B cell (primary cell): ENCODE results near the gene TSKU. TPM values are rescaled to one million over a fixed set of nuclear protein-coding genes. Genes with fewer than 3 reads are reported as not detected.

ENCODE experiments used
- ATAC-seq: fragments of 200-7000 bp; cut with Tn5 transposase; one replicate; pipeline ENCODE4 v1.10.0; 2021; ENCODE audit warnings: low read depth, mild to moderate bottlenecking, moderate number of reproducible peaks, moderate library complexity
- CTCF ChIA-PET: fragments of 350-600 bp; sonication (Branson Sonifier 250); formaldehyde crosslinking; loops from one replicate; lab custom pipeline; 2021; ENCODE audit warnings: antibody characterized with exemption, inconsistent platforms; lab: Charles Lee
- POLR2A ChIA-PET: fragments of 350-600 bp; sonication (Branson Sonifier 250); formaldehyde crosslinking; loops from one replicate; lab custom pipeline; 2021; ENCODE audit warnings: antibody characterized with exemption; lab: Charles Lee
- DNase-seq: peaks from one replicate; pipeline ENCODE4 v3.0.0; 2013
- H2AFZ ChIP-seq: 2 replicates; pipeline ENCODE4 v1.6.1; 2012; ENCODE audit warnings: mild to moderate bottlenecking, low read depth, low read length; ENCODE audit not compliant: insufficient read depth, poor library complexity, severe bottlenecking
- H3K27ac ChIP-seq, 2 donors: 1 replicate in 1 of 2; 2 replicates in 1 of 2; pipeline ENCODE4 v1.5.1; 2012 to 2013; ENCODE audit warnings: low read length in 2 of 2, mild to moderate bottlenecking in 2 of 2, moderate library complexity in 1 of 2
- H3K27me3 ChIP-seq, 4 experiments: fragments of 200-600 bp in 1 of 4; sonication (generic) in 1 of 4; replicated peaks in 1 of 4; 1 replicate in 2 of 4; 2 replicates in 2 of 4; pipeline versions ENCODE4 v1.6.1 to v1.7.0; 2013 to 2016; ENCODE audit warnings: low read length in 3 of 4, mild to moderate bottlenecking in 2 of 4, mixed read lengths in 1 of 4, moderate library complexity in 1 of 4; ENCODE audit not compliant: insufficient read depth in 4 of 4, control insufficient read depth in 3 of 4; ENCODE audit errors: control extremely low read depth in 1 of 4
- H3K36me3 ChIP-seq, 2 experiments: replicated peaks in 1 of 2; 1 replicate in 1 of 2; 2 replicates in 1 of 2; pipeline versions ENCODE4 v1.6.1 to v1.7.1; 2013; ENCODE audit warnings: low read length in 1 of 2; ENCODE audit not compliant: insufficient read depth in 2 of 2, control insufficient read depth in 1 of 2; ENCODE audit errors: control extremely low read depth in 1 of 2, extremely low read depth in 1 of 2
- H3K4me1 ChIP-seq, 2 donors: fragments of 200-600 bp in 1 of 2; sonication (generic) in 1 of 2; 1 replicate in 1 of 2; 2 replicates in 1 of 2; pipeline versions ENCODE4 v1.5.1 to v1.6.1; 2013 to 2017; ENCODE audit warnings: low read length in 2 of 2; ENCODE audit not compliant: control insufficient read depth in 2 of 2, insufficient read depth in 2 of 2
- H3K4me2 ChIP-seq: replicated peaks from 2 replicates; pipeline ENCODE3; 2012; ENCODE audit warnings: mild to moderate bottlenecking, low read depth, low read length; ENCODE audit not compliant: poor library complexity, severe bottlenecking
- H3K4me3 ChIP-seq, 5 experiments: fragments of 200-600 bp in 1 of 5; sonication (generic) in 1 of 5; 1 replicate in 3 of 5; 2 replicates in 2 of 5; pipeline versions ENCODE4 v1.5.1 to v1.7.0; 2011 to 2016; ENCODE audit warnings: low read length in 4 of 5, mild to moderate bottlenecking in 4 of 5, low read depth in 2 of 5, control low read depth in 1 of 5, moderate library complexity in 1 of 5; ENCODE audit not compliant: insufficient read depth in 1 of 5; ENCODE audit errors: control extremely low read depth in 1 of 5, extremely low read depth in 1 of 5
- H3K79me2 ChIP-seq: fragments of 200-600 bp; sonication (generic); one replicate; pipeline ENCODE4 v1.6.0; 2016; ENCODE audit warnings: low read length; ENCODE audit not compliant: control insufficient read depth, insufficient read depth
- H3K9ac ChIP-seq: fragments of 200-600 bp; sonication (generic); 2 replicates; pipeline ENCODE4 v1.6.1; 2017; ENCODE audit warnings: mild to moderate bottlenecking, low read length, moderate library complexity
- H3K9me3 ChIP-seq, 3 donors: one replicate each; pipeline versions ENCODE4 v1.6.1 to v1.7.1; 2013; ENCODE audit warnings: low read length in 2 of 3; ENCODE audit not compliant: control insufficient read depth in 2 of 3, insufficient read depth in 1 of 3; ENCODE audit errors: control extremely low read depth in 1 of 3
- H4K20me1 ChIP-seq: 2 replicates; pipeline ENCODE4 v1.6.0; 2012; ENCODE audit warnings: mild to moderate bottlenecking, low read length; ENCODE audit not compliant: insufficient read depth, control insufficient read depth, poor library complexity, severe bottlenecking
- H3K27ac Mint-ChIP-seq: one replicate; pipeline ENCODE4 v1.8.0; 2021; ENCODE audit warnings: mixed read lengths
- H3K27me3 Mint-ChIP-seq: one replicate; pipeline ENCODE4 v1.8.0; 2021; ENCODE audit warnings: mixed read lengths
- H3K4me1 Mint-ChIP-seq: one replicate; pipeline ENCODE4 v1.8.0; 2021; ENCODE audit warnings: mixed read lengths
- H3K4me3 Mint-ChIP-seq: one replicate; pipeline ENCODE4 v1.8.0; 2021; ENCODE audit warnings: mixed read lengths
- H3K9me3 Mint-ChIP-seq: one replicate; pipeline ENCODE4 v1.8.0; 2022; ENCODE audit warnings: mixed read lengths; ENCODE audit not compliant: insufficient read depth
- EZH2 ChIP-seq: IDR thresholded peaks from 2 replicates; pipeline ENCODE4 v1.6.1; 2012; ENCODE audit warnings: borderline replicate concordance, low read depth, mild to moderate bottlenecking, moderate library complexity, low read length; ENCODE audit not compliant: insufficient read depth, poor library complexity, severe bottlenecking
- WGBS: methylation state at CpG from one replicate; pipeline ENCODE4 v1.1.5; 2013; ENCODE audit warnings: missing lambda C conversion rate; ENCODE audit not compliant: insufficient coverage; 5-methylcytosine and 5-hydroxymethylcytosine counted together
- intact Hi-C: fragments of 100-400 bp; cut with micrococcal nuclease; formaldehyde crosslinking; loops from one replicate; pipeline ENCODE4 v1.10.0; 2022
- polyA plus RNA-seq: library from polyadenylated mRNA; depleted of rRNA; stranded (reverse); fragments of >200 nt; gene quantifications from 2 replicates; pipeline ENCODE4 v1.2.3, GENCODE V29; 2012
- total RNA-seq, 2 donors: library from RNA; stranded (reverse); fragments of 120-200 nt in 1 of 2; gene quantifications; 1 replicate in 1 of 2; 2 replicates in 1 of 2; pipeline versions ENCODE4 v1.2.3 to v1.2.4, GENCODE V29; 2013 to 2022
- TF ChIP-seq, protein P1 (sequence below): fragments of 200-600 bp; IDR thresholded peaks from one replicate; pipeline ENCODE4 v1.8.0; 2022; ENCODE audit warnings: antibody characterized with exemption, mild to moderate bottlenecking

Gene TSKU
- total and polyA plus RNA-seq, 2 donors (not counting 1 experiment from before 2014, with no cell fraction given), result not detected

DNA sequence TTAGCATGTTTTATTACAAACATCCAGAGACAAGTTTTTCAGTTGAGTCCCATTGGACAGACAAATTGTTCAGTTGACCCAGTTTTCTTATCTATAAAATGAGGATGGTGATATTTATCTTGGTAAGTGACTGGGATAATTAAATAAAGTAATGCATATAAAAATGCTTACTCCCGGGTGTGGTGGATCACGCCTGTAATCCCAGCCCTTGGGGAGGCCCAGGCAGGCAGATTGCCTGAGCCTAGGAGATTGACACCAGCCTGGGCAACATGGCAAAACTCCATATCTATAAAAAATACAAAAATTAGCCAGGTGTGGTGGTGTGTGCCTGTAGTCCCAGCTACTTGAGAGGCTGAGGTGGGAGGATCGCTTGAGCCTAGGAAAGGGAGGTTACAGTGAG is 61.9 kb downstream of the TSKU start:
- no peak overlapping the region for H3K4me2 ChIP-seq
- Mint-ChIP-seq H3K4me3 (no peak overlapping the region), H3K9me3 (no peaks in the 10 kb centered on the region), H3K27me3 (peaks cover 34% of the 10 kb centered on the region), H3K4me1 (no peaks in the 10 kb centered on the region), H3K27ac (no peak overlapping the region)
- ChIA-PET POLR2A (no interaction called here), CTCF (no interaction called here)
- intact Hi-C loops, result no loop called here
- H3K36me3 ChIP-seq, result no peaks in the 10 kb centered on the region
- H3K27ac ChIP-seq, result no peak overlapping the region
- TF ChIP-seq, protein P1, sequence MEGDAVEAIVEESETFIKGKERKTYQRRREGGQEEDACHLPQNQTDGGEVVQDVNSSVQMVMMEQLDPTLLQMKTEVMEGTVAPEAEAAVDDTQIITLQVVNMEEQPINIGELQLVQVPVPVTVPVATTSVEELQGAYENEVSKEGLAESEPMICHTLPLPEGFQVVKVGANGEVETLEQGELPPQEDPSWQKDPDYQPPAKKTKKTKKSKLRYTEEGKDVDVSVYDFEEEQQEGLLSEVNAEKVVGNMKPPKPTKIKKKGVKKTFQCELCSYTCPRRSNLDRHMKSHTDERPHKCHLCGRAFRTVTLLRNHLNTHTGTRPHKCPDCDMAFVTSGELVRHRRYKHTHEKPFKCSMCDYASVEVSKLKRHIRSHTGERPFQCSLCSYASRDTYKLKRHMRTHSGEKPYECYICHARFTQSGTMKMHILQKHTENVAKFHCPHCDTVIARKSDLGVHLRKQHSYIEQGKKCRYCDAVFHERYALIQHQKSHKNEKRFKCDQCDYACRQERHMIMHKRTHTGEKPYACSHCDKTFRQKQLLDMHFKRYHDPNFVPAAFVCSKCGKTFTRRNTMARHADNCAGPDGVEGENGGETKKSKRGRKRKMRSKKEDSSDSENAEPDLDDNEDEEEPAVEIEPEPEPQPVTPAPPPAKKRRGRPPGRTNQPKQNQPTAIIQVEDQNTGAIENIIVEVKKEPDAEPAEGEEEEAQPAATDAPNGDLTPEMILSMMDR, result no peak
- TF ChIP-seq EZH2, result no peak
- ATAC-seq (no peak), DNase-seq (no peak)
- peaks cover 0 to 17% (median 0%) of the 10 kb centered on the region in 4 experiments for H3K27me3 ChIP-seq
- H2AFZ ChIP-seq, result no peak overlapping the region
- H3K79me2 ChIP-seq, result no peaks in the 10 kb centered on the region
- no peaks in the 10 kb centered on the region for H3K4me1 ChIP-seq
- H4K20me1 ChIP-seq, result no peaks in the 10 kb centered on the region
- WGBS, result 30% methylated on average over 1 of the region's 3 CpGs
- H3K4me3 ChIP-seq, result no peak overlapping the region
- peaks cover 0 to 1% (median 0%) of the 10 kb centered on the region in 3 donors for H3K9me3 ChIP-seq
- no peak overlapping the region for H3K9ac ChIP-seq

DNA sequence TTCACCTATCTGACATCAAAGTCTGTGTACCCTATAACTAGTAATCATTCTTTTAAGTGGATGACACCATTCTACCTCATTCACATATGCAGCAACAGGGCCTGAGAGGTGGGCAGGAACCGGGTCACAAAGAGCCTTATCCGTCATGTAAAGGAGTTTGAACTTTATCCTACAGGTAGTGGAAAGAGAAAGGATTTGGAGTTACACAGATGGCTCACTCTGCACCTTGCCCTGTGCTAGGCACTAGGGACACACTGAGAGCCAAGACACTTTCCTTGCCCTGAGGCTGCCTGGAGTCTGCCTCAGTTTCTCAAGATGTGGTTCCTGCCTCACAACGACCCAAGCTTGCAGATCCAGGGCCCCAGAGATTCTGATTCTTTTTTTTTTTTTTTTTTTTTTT is 63.3 kb downstream of the TSKU start:
- no peak overlapping the region for H3K9ac ChIP-seq
- no peak overlapping the region for H2AFZ ChIP-seq
- ChIA-PET POLR2A (no interaction called here), CTCF (no interaction called here)
- Mint-ChIP-seq H3K4me1 (no peaks in the 10 kb centered on the region), H3K27ac (no peak overlapping the region), H3K27me3 (peaks cover 27% of the 10 kb centered on the region), H3K4me3 (no peak overlapping the region), H3K9me3 (no peaks in the 10 kb centered on the region)
- DNase-seq (no peak), ATAC-seq (no peak)
- 82% methylated on average over 2 of the region's 3 CpGs for WGBS
- no peak overlapping the region for H3K27ac ChIP-seq
- H4K20me1 ChIP-seq, result no peaks in the 10 kb centered on the region
- no peaks in the 10 kb centered on the region for H3K4me1 ChIP-seq
- H3K9me3 ChIP-seq, result peaks cover 0 to 1% (median 0%) of the 10 kb centered on the region in 3 donors
- intact Hi-C loops, result no loop called here
- H3K4me3 ChIP-seq, result no peak overlapping the region
- no peaks in the 10 kb centered on the region for H3K36me3 ChIP-seq
- TF ChIP-seq, protein P1, result no peak
- TF ChIP-seq EZH2, result no peak
- H3K79me2 ChIP-seq, result no peaks in the 10 kb centered on the region
- no peak overlapping the region for H3K4me2 ChIP-seq
- H3K27me3 ChIP-seq, result peaks cover 0 to 17% (median 0%) of the 10 kb centered on the region in 4 experiments

Other genes starting within 250 kb of the TSKU start
- gene LRRC32, start 112.6 kb upstream of the TSKU start, total RNA-seq, result 1.0 and 1.4 TPM in 2 replicates
- 0.60 and 2.4 TPM in 2 replicates for gene LRRC32, start 112.6 kb upstream of the TSKU start, polyA plus RNA-seq
- gene ACER3, start 77.6 kb downstream of the TSKU start, total RNA-seq, result 11.3 and 12.9 TPM in 2 replicates
- gene ACER3, start 77.6 kb downstream of the TSKU start, polyA plus RNA-seq, result 3.3 and 4.7 TPM in 2 replicates